Endothelial cell (in vitro differentiated cells): ENCODE results near the gene CPE. TPM values are rescaled to one million over a fixed set of nuclear protein-coding genes. Genes with fewer than 3 reads are reported as not detected.

Source experiments
- DNase-seq: peaks from one replicate; pipeline ENCODE4 v3.0.0; 2021; ENCODE audit warnings: low spot score
- H3K27ac Mint-ChIP-seq: one replicate; pipeline ENCODE4 v1.8.0; 2021; ENCODE audit warnings: mixed read lengths, inconsistent platforms; ENCODE audit not compliant: unreplicated experiment
- H3K27me3 Mint-ChIP-seq: one replicate; pipeline ENCODE4 v1.8.0; 2021; ENCODE audit warnings: mild to moderate bottlenecking, moderate library complexity, mixed read lengths, inconsistent platforms; ENCODE audit not compliant: unreplicated experiment
- H3K36me3 Mint-ChIP-seq: one replicate; pipeline ENCODE4 v1.8.0; 2021; ENCODE audit warnings: mild to moderate bottlenecking, low read depth, mixed read lengths, inconsistent platforms; ENCODE audit not compliant: unreplicated experiment
- H3K4me1 Mint-ChIP-seq: one replicate; pipeline ENCODE4 v1.8.0; 2021; ENCODE audit warnings: mild to moderate bottlenecking, mixed read lengths, inconsistent platforms; ENCODE audit not compliant: unreplicated experiment
- H3K4me3 Mint-ChIP-seq: one replicate; pipeline ENCODE4 v1.8.0; 2021; ENCODE audit warnings: mild to moderate bottlenecking, mixed read lengths, inconsistent platforms; ENCODE audit not compliant: unreplicated experiment
- H3K9me3 Mint-ChIP-seq: one replicate; pipeline ENCODE4 v1.8.0; 2021; ENCODE audit warnings: mixed read lengths, inconsistent platforms; ENCODE audit not compliant: unreplicated experiment
- total RNA-seq: library from RNA; stranded (reverse); fragmentation: NEBNext Ultra II Directional; extraction: Animal tissue kit (Norgen Biotek cat#: 25700); gene quantifications from one replicate; pipeline ENCODE4 v1.2.1, GENCODE V29; 2021; ENCODE audit not compliant: unreplicated experiment
- TF ChIP-seq, protein P1 (sequence below): fragments of 200-600 bp; sonication (generic); IDR thresholded peaks from one replicate; pipeline ENCODE4 v1.5.0; 2021; ENCODE audit warnings: antibody characterized with exemption; ENCODE audit not compliant: unreplicated experiment

Gene CPE
- total RNA-seq, 1 donor from 2014 or later: 2.3 TPM

DNA sequence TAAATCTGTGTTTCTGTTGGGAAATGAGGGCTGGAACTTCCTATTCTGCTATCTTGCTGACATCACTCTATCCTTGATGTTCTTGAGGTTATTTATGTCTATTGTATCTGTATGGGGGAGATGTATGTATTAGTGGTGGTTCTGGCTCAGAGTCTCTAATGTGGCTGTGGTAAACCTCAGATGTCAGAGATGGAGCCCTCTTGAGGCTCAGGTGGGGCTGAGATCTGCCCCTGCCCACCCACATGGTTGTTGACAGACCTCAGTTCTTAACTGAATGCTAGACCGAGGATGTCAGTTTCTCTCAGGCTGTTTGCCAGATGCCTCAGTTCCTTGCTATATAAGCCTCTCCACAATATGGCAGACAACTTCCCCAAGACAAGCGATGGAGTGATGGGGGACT, 3.3 kb upstream of the CPE start:
- TF ChIP-seq, protein P1, sequence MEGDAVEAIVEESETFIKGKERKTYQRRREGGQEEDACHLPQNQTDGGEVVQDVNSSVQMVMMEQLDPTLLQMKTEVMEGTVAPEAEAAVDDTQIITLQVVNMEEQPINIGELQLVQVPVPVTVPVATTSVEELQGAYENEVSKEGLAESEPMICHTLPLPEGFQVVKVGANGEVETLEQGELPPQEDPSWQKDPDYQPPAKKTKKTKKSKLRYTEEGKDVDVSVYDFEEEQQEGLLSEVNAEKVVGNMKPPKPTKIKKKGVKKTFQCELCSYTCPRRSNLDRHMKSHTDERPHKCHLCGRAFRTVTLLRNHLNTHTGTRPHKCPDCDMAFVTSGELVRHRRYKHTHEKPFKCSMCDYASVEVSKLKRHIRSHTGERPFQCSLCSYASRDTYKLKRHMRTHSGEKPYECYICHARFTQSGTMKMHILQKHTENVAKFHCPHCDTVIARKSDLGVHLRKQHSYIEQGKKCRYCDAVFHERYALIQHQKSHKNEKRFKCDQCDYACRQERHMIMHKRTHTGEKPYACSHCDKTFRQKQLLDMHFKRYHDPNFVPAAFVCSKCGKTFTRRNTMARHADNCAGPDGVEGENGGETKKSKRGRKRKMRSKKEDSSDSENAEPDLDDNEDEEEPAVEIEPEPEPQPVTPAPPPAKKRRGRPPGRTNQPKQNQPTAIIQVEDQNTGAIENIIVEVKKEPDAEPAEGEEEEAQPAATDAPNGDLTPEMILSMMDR: no peak
- no peak overlapping the region for H3K27ac Mint-ChIP-seq
- no peak for DNase-seq
- peaks cover 2% of the 10 kb centered on the region for H3K4me1 Mint-ChIP-seq
- peaks cover 3% of the 10 kb centered on the region for H3K27me3 Mint-ChIP-seq
- no peaks in the 10 kb centered on the region for H3K9me3 Mint-ChIP-seq
- no peaks in the 10 kb centered on the region for H3K36me3 Mint-ChIP-seq
- no peak overlapping the region for H3K4me3 Mint-ChIP-seq

DNA sequence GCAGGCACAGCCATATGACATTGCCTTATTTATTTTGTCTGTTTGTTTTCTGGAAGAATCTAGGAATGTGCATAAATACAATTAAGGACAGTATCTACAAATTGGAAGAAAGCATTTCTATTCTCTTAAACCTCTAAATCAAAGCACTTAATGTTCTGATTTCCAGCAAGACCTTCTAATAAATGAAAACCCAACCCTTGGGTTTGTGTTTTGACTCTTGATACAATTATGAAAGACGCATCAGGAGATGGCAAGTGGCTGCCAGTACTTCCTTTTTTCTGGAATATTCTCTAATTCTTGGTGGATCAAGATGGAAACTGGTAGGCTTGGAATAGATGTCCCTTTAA, 437 bp upstream of the CPE start:
- Mint-ChIP-seq H3K4me3 (peak overlapping the region; percentile 80), H3K27me3 (peaks cover 3% of the 10 kb centered on the region), H3K4me1 (peaks cover 2% of the 10 kb centered on the region), H3K9me3 (no peaks in the 10 kb centered on the region), H3K36me3 (no peaks in the 10 kb centered on the region), H3K27ac (no peak overlapping the region)
- TF ChIP-seq, protein P1: no peak
- no peak for DNase-seq

DNA sequence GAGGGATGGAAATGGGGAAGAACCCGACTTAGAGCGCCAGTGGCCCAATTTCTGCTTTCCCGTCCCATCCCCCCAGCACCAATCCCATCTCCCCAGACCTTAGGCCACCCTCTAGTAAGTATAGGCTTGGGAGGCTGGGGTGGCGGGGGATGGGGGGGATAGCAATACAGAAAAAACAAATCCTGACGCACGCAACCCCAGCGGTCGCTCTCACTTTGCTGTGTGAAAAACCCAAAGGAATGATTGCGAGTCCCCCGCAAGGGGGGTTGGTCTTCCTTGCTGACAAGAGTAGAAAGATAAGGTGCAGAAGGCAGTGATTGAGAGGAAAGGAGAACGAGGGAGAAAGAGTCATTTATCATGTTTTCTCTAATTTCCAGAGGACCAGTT, 863 bp downstream of the CPE start:
- TF ChIP-seq, protein P1: no peak
- no peak for DNase-seq
- no peaks in the 10 kb centered on the region for H3K36me3 Mint-ChIP-seq
- peaks cover 3% of the 10 kb centered on the region for H3K27me3 Mint-ChIP-seq
- H3K27ac Mint-ChIP-seq: no peak overlapping the region
- H3K4me1 Mint-ChIP-seq: peaks cover 2% of the 10 kb centered on the region
- H3K4me3 Mint-ChIP-seq: peak overlapping the region; percentile 71
- H3K9me3 Mint-ChIP-seq: no peaks in the 10 kb centered on the region

DNA sequence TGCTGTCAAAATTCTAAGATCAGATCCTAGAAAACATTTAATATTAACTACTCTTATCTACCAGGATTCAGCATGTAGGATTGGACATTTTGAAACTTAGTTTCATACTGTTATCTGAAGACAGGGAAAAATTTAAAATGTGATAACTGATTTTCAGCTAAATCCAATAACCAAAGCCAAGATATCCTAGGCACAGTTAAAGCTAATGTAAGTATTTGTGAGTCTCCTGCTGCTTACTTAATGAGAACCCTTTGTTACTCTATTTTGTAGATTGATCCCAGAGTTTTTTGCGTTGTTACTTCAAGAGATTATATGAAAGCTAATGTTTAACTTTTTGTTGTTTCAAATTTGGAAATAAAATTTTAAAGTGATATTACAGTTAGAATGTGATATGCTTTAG, 2.0 kb downstream of the CPE start:
- DNase-seq: no peak
- Mint-ChIP-seq H3K4me3 (no peak overlapping the region), H3K36me3 (no peaks in the 10 kb centered on the region), H3K27me3 (peaks cover 3% of the 10 kb centered on the region), H3K4me1 (peaks cover 2% of the 10 kb centered on the region), H3K27ac (no peak overlapping the region), H3K9me3 (no peaks in the 10 kb centered on the region)
- TF ChIP-seq, protein P1: no peak

DNA sequence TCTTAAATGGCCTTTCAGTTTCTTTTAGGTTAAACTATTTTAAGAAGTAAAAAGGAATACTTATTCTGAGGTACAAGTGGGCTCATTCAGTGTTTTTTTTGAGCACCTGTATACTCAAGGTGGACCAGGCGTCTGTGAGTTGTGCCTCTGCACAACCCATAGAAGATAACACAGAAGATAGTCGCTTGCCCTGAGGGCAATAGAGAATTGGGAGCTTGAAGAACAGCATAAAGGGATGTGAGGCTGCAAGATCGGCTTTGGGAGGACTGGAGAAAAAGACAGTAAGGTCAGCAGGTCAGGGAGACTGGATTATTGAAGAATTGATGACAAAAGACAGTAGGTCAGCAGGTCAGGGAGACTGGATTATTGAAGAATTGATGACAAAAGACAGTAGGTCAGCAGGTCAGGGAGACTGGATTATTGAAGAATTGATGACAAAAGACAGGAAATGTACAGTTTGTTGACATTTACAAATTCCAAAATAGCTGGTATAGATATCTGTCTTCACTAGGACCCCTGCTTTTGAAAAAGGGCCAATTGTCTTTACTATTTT, 3.1 kb downstream of the CPE start:
- H3K4me1 Mint-ChIP-seq: peaks cover 2% of the 10 kb centered on the region

More for the DNA sequence above, 3.1 kb downstream of the CPE start:
- TF ChIP-seq, protein P1: no peak
- H3K36me3 Mint-ChIP-seq: no peaks in the 10 kb centered on the region
- H3K9me3 Mint-ChIP-seq: no peaks in the 10 kb centered on the region
- H3K27me3 Mint-ChIP-seq: peaks cover 3% of the 10 kb centered on the region
- H3K27ac Mint-ChIP-seq: no peak overlapping the region
- no peak for DNase-seq
- no peak overlapping the region for H3K4me3 Mint-ChIP-seq
